ENCODE results near the gene TRPC4AP. TPM values are rescaled to one million over a fixed set of nuclear protein-coding genes. Genes with fewer than 3 reads are reported as not detected.

TRPC4AP gene
- total RNA-seq, 2 donors from 2014 or later = 65.4 to 76.6 TPM

DNA sequence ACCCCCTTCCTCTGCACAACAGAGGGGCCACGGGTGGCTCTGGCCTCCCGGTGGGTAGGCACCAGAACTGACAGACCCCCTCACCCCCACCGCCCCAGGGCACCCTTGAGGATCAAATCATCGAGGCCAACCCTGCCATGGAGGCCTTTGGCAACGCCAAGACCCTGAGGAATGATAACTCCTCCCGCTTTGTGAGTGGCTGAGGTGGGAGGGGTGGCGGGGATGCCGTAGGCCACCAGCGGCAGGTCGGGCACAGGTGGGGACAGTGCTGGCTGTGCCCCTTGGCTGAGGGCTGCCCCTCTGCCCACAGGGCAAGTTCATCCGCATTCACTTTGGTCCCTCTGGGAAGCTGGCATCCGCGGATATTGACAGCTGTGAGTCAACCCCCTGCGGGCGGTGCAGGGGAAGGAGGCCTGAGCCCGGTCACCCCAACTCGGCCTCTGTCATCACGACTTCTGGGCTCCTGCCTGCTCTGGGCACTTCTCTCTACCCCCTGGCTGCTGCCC is 107.8 kb downstream of the TRPC4AP start:
- WGBS = 62% methylated on average over 18 of the region's 18 CpGs
- Histone ChIP-seq H3K4me1 (replicated peaks) (no peaks in the 10 kb centered on the region), H3K27me3 (replicated peaks; ENCODE audit: insufficient read depth) (peaks cover 2% of the 10 kb centered on the region)

DNA sequence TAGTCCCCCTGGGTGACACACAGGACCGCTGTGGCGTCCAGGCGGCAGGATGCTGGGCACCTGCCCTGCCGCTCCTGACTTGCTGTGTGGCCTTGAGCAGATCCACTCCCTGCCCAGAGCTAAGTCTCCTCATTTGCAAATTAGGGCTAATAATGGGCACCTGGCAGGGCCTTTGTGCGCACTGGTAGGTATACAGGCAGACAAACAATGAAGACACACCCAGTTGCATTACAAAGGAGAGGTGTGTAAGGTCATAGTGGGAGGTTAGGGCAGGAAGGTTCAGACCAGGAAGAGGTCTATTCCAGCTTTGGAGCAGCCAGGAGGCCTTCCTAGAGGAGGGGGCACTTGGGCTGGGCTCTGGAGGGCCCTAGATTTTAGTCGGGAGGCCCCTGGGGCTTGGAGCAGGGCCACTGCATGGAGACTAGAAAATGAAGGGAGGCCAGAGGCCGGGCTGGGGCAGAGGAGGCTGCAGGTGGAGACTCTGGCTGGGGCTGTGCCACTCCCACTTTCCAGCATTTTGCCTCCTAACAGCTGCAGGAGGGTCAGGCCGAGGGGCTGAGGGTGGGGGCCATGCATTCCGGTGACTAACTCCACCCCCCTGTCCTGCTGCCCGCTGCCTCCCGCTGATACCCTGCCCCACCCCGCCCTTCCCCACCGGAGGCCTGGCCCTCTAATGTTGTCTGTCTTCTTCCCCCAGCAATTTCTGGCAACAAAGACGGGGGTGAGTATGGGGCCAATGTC is 108.4 kb downstream of the TRPC4AP start:
- H3K27me3 ChIP-seq (replicated peaks; ENCODE audit: insufficient read depth) = peaks cover 2% of the 10 kb centered on the region
- no peak for DNase-seq (ENCODE audit: low spot score)
- H3K9me3 ChIP-seq = no peaks in the 10 kb centered on the region

More for the DNA sequence above, 107.8 kb downstream of the TRPC4AP start:
- TF ChIP-seq, protein P1, sequence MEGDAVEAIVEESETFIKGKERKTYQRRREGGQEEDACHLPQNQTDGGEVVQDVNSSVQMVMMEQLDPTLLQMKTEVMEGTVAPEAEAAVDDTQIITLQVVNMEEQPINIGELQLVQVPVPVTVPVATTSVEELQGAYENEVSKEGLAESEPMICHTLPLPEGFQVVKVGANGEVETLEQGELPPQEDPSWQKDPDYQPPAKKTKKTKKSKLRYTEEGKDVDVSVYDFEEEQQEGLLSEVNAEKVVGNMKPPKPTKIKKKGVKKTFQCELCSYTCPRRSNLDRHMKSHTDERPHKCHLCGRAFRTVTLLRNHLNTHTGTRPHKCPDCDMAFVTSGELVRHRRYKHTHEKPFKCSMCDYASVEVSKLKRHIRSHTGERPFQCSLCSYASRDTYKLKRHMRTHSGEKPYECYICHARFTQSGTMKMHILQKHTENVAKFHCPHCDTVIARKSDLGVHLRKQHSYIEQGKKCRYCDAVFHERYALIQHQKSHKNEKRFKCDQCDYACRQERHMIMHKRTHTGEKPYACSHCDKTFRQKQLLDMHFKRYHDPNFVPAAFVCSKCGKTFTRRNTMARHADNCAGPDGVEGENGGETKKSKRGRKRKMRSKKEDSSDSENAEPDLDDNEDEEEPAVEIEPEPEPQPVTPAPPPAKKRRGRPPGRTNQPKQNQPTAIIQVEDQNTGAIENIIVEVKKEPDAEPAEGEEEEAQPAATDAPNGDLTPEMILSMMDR (IDR thresholded peaks at IDR 0.05) = no peak
- no peak for TF ChIP-seq POLR2A (IDR thresholded peaks at IDR 0.05)
- no peak for TF ChIP-seq POLR2AphosphoS5 (IDR thresholded peaks at IDR 0.05)
- Histone ChIP-seq H3K27ac (no peak overlapping the region), H3K36me3 (no peaks in the 10 kb centered on the region), H3K9me3 (no peaks in the 10 kb centered on the region), H3K4me3 (no peak overlapping the region)
- intact Hi-C loops (cut with DNase I) = no loop called here
- no peak for DNase-seq (ENCODE audit: low spot score)

DNA sequence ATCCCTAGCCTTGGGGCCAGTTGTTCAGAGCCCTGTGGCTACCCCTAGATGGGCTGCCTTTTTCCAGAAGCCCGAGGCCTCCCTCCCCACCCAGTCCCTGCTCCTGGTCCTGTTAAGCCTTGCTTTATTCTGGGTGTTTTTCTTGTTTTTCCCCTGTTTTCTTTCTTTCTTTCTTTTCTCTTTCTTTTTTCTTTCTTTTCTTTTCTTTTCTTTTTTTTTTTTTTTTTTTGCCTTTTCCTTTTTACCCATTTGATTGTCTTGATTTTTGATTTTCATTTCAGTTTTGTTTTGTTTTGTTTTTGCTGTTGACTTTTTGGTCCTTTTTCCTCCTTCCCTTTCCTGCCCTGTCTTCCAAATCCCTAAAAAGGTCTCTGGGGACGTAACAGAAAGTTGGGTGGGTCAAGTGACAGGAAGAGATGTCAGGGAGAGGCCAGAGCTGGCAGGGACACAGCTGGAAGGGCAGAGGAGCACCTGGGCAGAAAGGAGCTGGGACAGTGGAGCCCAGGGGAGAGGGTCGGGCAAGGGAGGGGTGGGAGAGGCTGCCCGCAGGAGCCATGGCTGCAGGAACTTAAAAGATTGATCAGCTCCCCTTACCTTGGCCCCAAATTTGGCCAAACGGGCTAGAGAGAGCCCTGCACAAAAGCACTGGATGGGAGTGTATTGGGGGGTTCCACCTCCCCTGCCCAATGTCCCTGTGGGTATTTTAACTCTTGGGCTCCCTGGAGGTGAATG is 109.4 kb downstream of the TRPC4AP start:
- Histone ChIP-seq H3K27ac (no peak overlapping the region), H3K4me3 (no peak overlapping the region), H3K4me1 (replicated peaks) (no peaks in the 10 kb centered on the region), H3K9me3 (no peaks in the 10 kb centered on the region), H3K36me3 (no peaks in the 10 kb centered on the region), H3K27me3 (replicated peaks; ENCODE audit: insufficient read depth) (peaks cover 2% of the 10 kb centered on the region)
- DNase-seq (ENCODE audit: low spot score) = no peak
- TF ChIP-seq, protein P1 (IDR thresholded peaks at IDR 0.05) = no peak
- no peak for TF ChIP-seq POLR2A (IDR thresholded peaks at IDR 0.05)
- no peak for TF ChIP-seq POLR2AphosphoS5 (IDR thresholded peaks at IDR 0.05)
- intact Hi-C loops (cut with DNase I) = no loop called here
- WGBS = 31% methylated on average over 5 of the region's 5 CpGs

More for the DNA sequence above, 108.4 kb downstream of the TRPC4AP start:
- intact Hi-C loops (cut with DNase I) = no loop called here
- TF ChIP-seq POLR2A (IDR thresholded peaks at IDR 0.05) = no peak
- TF ChIP-seq, protein P1 (IDR thresholded peaks at IDR 0.05) = no peak
- no peak for TF ChIP-seq POLR2AphosphoS5 (IDR thresholded peaks at IDR 0.05)
- H3K4me1 ChIP-seq (replicated peaks) = no peaks in the 10 kb centered on the region
- no peak overlapping the region for H3K4me3 ChIP-seq
- H3K36me3 ChIP-seq = no peaks in the 10 kb centered on the region
- 31% methylated on average over 14 of the region's 14 CpGs for WGBS
- no peak overlapping the region for H3K27ac ChIP-seq

DNA sequence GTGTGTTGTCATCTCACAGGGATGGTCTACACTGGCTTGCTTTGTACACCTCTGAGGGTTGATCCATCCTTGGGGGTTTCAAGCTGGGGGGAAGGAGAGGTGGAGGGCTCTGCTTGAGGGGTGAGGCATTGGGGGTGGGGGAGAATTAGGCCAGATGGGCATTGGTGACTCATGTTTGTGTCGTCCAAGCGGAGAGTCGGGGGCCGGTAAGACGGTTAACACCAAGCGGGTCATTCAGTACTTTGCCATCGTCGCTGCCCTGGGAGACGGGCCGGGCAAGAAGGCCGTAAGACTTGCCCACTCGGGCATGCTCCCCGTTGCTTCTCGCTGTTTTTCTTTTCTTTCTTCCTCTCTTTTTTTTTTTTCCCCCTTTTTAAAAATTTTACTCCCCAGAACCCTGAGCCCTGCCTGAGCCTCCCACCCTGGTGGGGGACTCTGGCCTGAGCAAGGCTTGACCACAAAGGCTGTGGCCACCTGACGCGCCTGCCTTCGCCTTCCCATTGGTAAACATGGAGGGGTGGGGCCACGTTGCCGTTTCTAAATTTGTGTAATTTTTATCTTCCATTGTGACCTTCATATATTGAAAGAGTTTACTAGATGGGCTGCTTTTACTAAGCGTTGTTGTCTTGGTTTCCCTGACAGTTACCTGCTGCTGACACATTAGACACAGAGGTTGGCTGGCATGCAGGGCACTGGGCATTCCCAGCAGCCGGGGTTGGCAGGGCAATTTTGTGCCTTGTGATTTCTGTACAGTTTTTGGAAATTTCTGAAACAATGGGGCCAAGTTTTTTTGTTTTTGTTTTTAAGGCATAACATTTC is 110.1 kb downstream of the TRPC4AP start:
- Histone ChIP-seq H3K9me3 (no peaks in the 10 kb centered on the region), H3K27ac (no peak overlapping the region), H3K27me3 (replicated peaks; ENCODE audit: insufficient read depth) (peaks cover 2% of the 10 kb centered on the region), H3K36me3 (no peaks in the 10 kb centered on the region), H3K4me1 (replicated peaks) (no peaks in the 10 kb centered on the region), H3K4me3 (no peak overlapping the region)
- intact Hi-C loops (cut with DNase I) = no loop called here
- TF ChIP-seq POLR2AphosphoS5 (IDR thresholded peaks at IDR 0.05) (no peak), POLR2A (IDR thresholded peaks at IDR 0.05) (no peak)
- TF ChIP-seq, protein P1 (IDR thresholded peaks at IDR 0.05) = no peak
- DNase-seq (ENCODE audit: low spot score) = no peak
- 84% methylated on average over 21 of the region's 21 CpGs for WGBS

All from prostate gland (tissue), 2 donors.